BE2C (cell line): ENCODE results near the gene DIPK1A.

Source experiments
- DNase-seq: peaks from one replicate; pipeline ENCODE4 v3.0.0-alpha.2; 2020
- H3K27me3 ChIP-seq: fragments of 250-450 bp; sonication (Bioruptor Pico); 2 replicates; pipeline ENCODE4 v1.5.1; 2020; ENCODE audit warnings: mild to moderate bottlenecking
- H3K36me3 ChIP-seq: fragments of 250-450 bp; sonication (Bioruptor Pico); 2 replicates; pipeline ENCODE4 v1.5.1; 2020; ENCODE audit warnings: mild to moderate bottlenecking
- H3K4me1 ChIP-seq: fragments of 250-450 bp; sonication (Bioruptor Pico); 2 replicates; pipeline ENCODE4 v1.5.1; 2020
- H3K4me3 ChIP-seq: 2 replicates; pipeline ENCODE4 v1.5.1; 2011; ENCODE audit warnings: low read depth, low read length
- H3K9me3 ChIP-seq: fragments of 250-450 bp; sonication (Bioruptor Pico); 2 replicates; pipeline ENCODE4 v1.5.1; 2020
- TF ChIP-seq, protein P1 (sequence below): IDR thresholded peaks from 2 replicates; pipeline ENCODE4 v1.5.1; 2012; ENCODE audit warnings: mild to moderate bottlenecking, low read depth, low read length

DIPK1A gene

GRCh38 chr1:92795166-92795565 is 166.1 kb downstream of the DIPK1A start:
- H3K9me3 ChIP-seq: no peaks in the 10 kb centered on the region
- H3K36me3 ChIP-seq: no peaks in the 10 kb centered on the region
- no peak for DNase-seq
- TF ChIP-seq, protein P1, sequence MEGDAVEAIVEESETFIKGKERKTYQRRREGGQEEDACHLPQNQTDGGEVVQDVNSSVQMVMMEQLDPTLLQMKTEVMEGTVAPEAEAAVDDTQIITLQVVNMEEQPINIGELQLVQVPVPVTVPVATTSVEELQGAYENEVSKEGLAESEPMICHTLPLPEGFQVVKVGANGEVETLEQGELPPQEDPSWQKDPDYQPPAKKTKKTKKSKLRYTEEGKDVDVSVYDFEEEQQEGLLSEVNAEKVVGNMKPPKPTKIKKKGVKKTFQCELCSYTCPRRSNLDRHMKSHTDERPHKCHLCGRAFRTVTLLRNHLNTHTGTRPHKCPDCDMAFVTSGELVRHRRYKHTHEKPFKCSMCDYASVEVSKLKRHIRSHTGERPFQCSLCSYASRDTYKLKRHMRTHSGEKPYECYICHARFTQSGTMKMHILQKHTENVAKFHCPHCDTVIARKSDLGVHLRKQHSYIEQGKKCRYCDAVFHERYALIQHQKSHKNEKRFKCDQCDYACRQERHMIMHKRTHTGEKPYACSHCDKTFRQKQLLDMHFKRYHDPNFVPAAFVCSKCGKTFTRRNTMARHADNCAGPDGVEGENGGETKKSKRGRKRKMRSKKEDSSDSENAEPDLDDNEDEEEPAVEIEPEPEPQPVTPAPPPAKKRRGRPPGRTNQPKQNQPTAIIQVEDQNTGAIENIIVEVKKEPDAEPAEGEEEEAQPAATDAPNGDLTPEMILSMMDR: no peak
- H3K4me3 ChIP-seq: no peak overlapping the region
- no peaks in the 10 kb centered on the region for H3K4me1 ChIP-seq
- no peaks in the 10 kb centered on the region for H3K27me3 ChIP-seq

GRCh38 chr1:92792340-92792782 is 168.9 kb downstream of the DIPK1A start:
- Histone ChIP-seq H3K27me3 (no peaks in the 10 kb centered on the region), H3K4me3 (no peak overlapping the region), H3K4me1 (no peaks in the 10 kb centered on the region), H3K36me3 (no peaks in the 10 kb centered on the region), H3K9me3 (no peaks in the 10 kb centered on the region)
- no peak for DNase-seq
- TF ChIP-seq, protein P1: no peak
